ENCODE results near the gene PDZD2.

PDZD2 gene

DNA sequence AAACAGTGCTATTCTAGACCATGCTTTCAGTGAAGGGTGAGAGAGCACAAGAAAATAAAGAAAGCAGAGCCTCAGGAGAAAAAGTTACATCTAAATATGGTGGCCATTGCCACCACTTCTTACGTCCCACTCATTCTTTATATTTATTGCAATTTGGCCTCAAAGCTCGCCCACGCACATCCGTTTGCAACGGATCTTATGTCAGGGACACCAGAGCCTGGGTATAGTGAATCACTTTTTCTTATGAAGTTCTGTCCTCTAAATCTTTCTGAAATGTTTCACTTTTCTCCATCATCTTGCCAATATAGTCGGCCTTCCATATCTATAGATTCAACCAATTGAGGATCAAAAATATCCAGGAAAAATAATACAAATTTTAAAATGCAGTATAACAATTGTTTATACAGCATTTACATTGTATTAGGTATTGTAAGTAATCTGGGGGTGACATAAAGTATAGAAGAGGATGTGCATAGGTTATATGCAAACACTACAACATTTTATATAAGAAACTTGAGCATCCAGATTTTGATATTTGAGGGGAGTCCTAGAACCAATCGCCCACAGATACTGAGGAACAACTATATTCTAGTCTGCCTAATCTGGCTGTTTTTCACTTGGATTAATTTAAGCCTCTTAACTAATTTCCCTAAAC, 500.0 kb downstream of the PDZD2 start:
- peaks cover 59% of the 10 kb centered on the region for H4K20me1 ChIP-seq
- no peak overlapping the region for H3K27ac ChIP-seq
- H3K36me3 ChIP-seq, result peaks cover 77% of the 10 kb centered on the region
- H3K4me2 ChIP-seq, result no peak overlapping the region
- H3K4me1 ChIP-seq, result no peaks in the 10 kb centered on the region
- 0 out of 2 replicates have a peak, but pooled peaks cover under 1% of the 10 kb centered on the region for H3K9me3 ChIP-seq
- H3K4me3 ChIP-seq, result no peak overlapping the region
- no peak for TF ChIP-seq Cebpa-rat (IDR thresholded peaks at IDR 0.05)
- no peaks in the 10 kb centered on the region for H3K27me3 ChIP-seq
- no peak overlapping the region for H3K9ac ChIP-seq

DNA sequence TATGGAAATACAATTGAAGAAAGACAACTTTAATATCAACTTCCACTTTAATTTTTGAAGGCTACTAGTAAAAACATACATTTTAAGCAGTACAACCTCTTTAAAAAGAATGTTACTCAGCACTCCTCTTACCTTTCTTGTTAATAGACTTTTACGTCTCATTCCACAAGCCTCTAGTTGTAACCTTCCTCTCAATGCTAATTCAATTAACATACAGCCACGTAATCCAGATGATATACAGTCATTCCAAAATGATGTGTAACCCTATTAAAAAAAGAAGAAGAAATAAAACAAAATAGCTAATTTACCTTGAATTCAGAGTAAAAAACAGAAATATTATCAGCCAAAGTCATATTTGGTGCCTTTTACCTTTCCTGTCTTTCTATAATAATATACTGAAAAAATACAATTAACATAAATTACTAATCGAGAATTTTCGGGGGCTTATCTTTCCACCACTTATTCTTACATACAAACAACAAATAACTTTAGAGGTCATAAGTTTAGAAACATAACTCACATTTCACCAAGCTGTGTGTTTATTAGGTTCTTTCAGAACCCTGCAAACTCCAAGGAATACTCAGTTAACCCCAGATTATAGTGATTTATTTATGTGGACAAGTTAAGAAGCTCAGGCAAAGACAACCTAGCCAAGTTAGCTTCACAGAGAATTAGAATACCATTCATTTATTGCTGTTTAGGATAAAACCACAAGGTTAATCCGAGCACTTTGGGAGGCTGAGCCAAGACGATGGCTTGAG, 504.9 kb downstream of the PDZD2 start:
- H3K9ac ChIP-seq, result no peak overlapping the region
- H3K4me1 ChIP-seq, result no peaks in the 10 kb centered on the region
- H4K20me1 ChIP-seq, result peaks cover 81% of the 10 kb centered on the region
- no peak overlapping the region for H3K4me3 ChIP-seq
- H3K27me3 ChIP-seq, result no peaks in the 10 kb centered on the region
- H3K4me2 ChIP-seq, result no peak overlapping the region
- H3K36me3 ChIP-seq, result peaks cover 72% of the 10 kb centered on the region
- H3K27ac ChIP-seq, result no peak overlapping the region
- no peak for TF ChIP-seq Cebpa-rat (IDR thresholded peaks at IDR 0.05)
- H3K9me3 ChIP-seq, result peaks cover 31% of the 10 kb centered on the region

DNA sequence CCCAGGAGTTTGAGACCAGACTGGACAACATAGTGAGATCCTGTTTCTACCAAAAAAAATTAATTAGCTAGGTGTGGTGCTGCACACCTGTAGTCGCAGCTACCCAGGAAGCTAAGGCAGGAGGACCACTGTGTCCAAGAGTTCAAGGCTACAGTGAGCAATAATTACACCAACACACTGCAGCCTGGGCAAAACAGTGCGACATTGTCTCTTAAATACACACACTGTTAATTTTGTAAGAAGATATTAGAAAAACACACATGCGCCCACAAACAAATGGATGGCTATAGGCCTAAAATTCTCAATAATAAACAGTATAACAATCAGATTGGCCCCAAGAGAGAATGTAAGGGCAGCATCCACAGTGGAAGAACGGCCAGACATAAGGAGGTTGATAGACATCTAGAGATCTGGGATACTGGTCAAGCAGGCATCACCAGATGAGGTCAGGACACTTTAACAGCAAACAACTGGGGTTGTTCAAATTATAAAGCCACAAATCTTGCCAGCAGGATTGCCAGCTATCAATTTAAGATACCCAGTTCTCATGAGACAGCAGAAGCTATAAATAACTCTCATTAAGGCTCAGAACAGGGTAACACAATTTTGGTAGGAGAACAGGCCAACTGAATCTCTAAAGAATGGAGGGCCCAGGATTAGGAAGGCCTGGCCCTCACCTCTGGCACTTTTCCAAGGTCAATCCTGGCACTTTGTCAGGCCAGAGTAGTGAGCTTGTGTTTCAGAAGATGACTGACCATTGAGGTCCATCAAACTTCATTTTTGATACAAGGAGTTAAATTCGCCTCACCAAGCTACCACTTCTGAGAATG, 505.7 kb downstream of the PDZD2 start:
- no peak overlapping the region for H3K27ac ChIP-seq
- no peak overlapping the region for H3K4me3 ChIP-seq
- H3K9ac ChIP-seq, result no peak overlapping the region
- H4K20me1 ChIP-seq, result peaks cover 81% of the 10 kb centered on the region
- H3K4me2 ChIP-seq, result no peak overlapping the region
- peaks cover 70% of the 10 kb centered on the region for H3K36me3 ChIP-seq
- no peaks in the 10 kb centered on the region for H3K27me3 ChIP-seq
- H3K9me3 ChIP-seq, result peaks cover 35% of the 10 kb centered on the region
- no peak for TF ChIP-seq Cebpa-rat (IDR thresholded peaks at IDR 0.05)
- H3K4me1 ChIP-seq, result no peaks in the 10 kb centered on the region

DNA sequence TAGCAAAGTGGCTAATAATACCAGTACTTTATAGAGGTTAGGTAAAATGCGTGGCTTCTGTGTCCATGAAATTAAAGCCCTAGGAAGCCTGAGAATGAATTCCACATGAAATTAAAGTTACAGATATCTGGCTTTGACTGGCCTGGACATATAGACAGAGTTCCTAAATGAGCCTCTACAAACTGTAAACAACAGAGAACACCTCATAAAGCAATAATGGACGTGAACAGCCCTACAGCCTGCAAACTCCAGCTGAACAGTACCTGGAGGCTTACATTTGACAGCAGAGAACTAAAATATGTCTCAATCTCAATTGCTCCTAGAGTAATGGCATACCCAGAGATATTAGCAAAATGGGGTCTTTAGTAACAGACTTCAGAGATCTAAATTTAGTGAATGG, 506.4 kb downstream of the PDZD2 start:
- Histone ChIP-seq H3K9me3 (peaks cover 35% of the 10 kb centered on the region), H3K4me2 (no peak overlapping the region), H3K4me3 (no peak overlapping the region), H3K9ac (no peak overlapping the region), H4K20me1 (peaks cover 81% of the 10 kb centered on the region), H3K27me3 (no peaks in the 10 kb centered on the region), H3K27ac (no peak overlapping the region), H3K36me3 (peaks cover 68% of the 10 kb centered on the region), H3K4me1 (no peaks in the 10 kb centered on the region)
- no peak for TF ChIP-seq Cebpa-rat (IDR thresholded peaks at IDR 0.05)

DNA sequence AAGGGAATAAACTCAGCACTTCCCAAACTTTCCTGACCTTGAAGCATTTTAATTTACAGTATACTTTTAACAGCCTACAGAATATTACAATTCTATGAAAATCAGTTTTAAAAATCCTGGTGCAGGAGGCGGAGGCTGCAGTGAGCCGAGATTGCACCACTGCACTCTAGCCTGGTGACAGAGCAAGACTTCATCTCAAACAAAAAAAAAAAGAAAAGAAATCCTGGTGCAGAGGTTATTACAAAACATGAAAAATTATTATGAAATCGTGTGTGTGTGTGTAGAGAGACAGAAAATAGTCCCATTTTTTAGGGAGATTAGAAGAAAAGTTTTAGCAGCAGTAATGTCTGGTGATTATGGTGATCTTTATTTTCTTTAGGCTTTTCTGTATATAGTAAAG, 508.3 kb downstream of the PDZD2 start:
- TF ChIP-seq Cebpa-rat (IDR thresholded peaks at IDR 0.05), result no peak
- Histone ChIP-seq H3K4me3 (no peak overlapping the region), H3K9me3 (peaks cover 35% of the 10 kb centered on the region), H3K36me3 (peaks cover 69% of the 10 kb centered on the region), H3K27ac (no peak overlapping the region), H3K27me3 (no peaks in the 10 kb centered on the region), H3K4me2 (no peak overlapping the region), H4K20me1 (peaks cover 88% of the 10 kb centered on the region), H3K9ac (no peak overlapping the region), H3K4me1 (no peaks in the 10 kb centered on the region)

DNA sequence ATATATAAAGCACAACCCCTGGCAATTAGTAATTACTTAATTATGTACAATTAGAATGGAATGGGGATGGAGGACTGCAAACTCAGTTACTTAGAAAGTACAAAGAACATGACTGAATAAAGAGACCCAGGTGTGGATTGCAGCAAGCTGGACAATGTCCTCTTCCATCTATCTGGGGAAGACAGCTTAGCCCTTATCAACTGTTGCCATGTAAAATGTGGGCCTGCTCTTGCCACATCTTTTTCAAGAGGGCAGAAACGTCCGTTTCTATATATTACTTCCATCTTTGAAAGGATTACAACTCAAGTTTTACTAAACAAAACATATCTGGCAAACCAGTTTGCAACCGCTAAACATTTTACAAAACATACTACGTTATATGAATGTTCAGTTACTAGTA, 509.0 kb downstream of the PDZD2 start:
- Histone ChIP-seq H4K20me1 (peaks cover 96% of the 10 kb centered on the region), H3K4me1 (no peaks in the 10 kb centered on the region), H3K4me2 (no peak overlapping the region), H3K4me3 (no peak overlapping the region), H3K9ac (no peak overlapping the region), H3K36me3 (peaks cover 71% of the 10 kb centered on the region), H3K27me3 (no peaks in the 10 kb centered on the region), H3K9me3 (peaks cover 41% of the 10 kb centered on the region), H3K27ac (no peak overlapping the region)
- no peak for TF ChIP-seq Cebpa-rat (IDR thresholded peaks at IDR 0.05)

DNA sequence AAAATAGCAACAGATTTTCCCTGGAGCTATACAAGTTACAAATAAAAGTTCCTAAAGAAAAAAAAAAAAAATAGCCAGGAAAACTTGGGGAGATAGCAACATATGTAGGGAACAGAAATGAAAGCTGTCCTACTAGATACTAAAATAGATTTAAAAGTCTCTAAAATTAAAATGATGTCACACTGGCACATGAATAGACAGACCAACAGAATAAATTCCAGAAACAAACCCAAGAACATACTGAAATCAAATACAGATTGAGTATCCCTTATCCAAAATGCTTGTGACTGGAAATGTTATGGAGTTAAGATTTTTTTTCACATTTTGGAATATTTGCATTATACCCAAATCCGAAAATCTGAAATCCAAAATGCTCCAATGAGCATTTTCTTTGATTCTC, 511.4 kb downstream of the PDZD2 start:
- no peak for TF ChIP-seq Cebpa-rat (IDR thresholded peaks at IDR 0.05)
- Histone ChIP-seq H3K9ac (no peak overlapping the region), H3K27me3 (no peaks in the 10 kb centered on the region), H3K4me3 (no peak overlapping the region), H3K4me1 (no peaks in the 10 kb centered on the region), H3K27ac (no peak overlapping the region), H4K20me1 (peaks cover 100% of the 10 kb centered on the region), H3K9me3 (peaks cover 30% of the 10 kb centered on the region), H3K4me2 (no peak overlapping the region), H3K36me3 (peaks cover 62% of the 10 kb centered on the region)

DNA sequence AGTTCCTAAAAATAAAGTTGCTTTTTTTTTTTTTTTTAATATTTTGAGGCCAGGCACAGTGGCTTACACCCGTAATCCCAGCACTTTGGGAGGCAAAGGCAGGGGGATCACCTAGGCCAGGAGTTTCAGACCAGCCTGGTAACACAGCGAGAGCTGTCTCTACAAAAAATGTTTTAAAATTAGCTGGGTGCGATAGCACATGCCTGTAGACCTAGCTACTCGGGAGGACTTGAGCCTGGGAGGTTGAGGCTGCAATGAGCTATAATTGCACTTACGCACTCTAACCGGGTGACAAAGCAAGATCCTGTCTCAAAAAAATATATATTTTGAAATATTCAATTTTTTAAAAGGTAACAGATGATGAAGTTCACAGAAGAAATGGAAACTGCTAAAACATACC, 512.3 kb downstream of the PDZD2 start:
- H4K20me1 ChIP-seq, result peaks cover 100% of the 10 kb centered on the region

DNA sequence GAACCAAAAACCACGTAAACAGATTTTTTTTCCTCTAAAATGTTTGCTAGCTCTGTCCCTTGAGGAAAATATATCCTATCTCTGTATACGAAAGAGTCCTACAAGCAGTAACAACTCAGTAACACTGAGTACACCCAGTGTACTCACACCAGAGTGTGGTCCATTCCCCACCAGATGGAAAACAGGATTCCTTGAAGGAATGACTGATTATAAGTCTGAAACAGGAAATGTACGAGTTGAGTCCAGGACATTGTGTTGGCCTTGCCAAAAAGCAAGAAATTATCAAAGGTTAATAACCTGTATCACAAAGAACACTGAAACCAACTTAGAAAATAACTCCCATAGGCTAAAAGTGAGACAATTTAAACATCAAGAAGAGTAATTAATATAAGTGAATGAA, 514.8 kb downstream of the PDZD2 start:
- Histone ChIP-seq H3K36me3 (peaks cover 70% of the 10 kb centered on the region), H3K4me2 (no peak overlapping the region), H3K4me1 (no peaks in the 10 kb centered on the region), H3K4me3 (no peak overlapping the region), H3K9me3 (peaks cover 14% of the 10 kb centered on the region), H3K27ac (no peak overlapping the region), H3K27me3 (no peaks in the 10 kb centered on the region), H4K20me1 (peaks cover 100% of the 10 kb centered on the region), H3K9ac (no peak overlapping the region)
- TF ChIP-seq Cebpa-rat (IDR thresholded peaks at IDR 0.05), result no peak

More for the DNA sequence above, 512.3 kb downstream of the PDZD2 start:
- Histone ChIP-seq H3K4me3 (no peak overlapping the region), H3K36me3 (peaks cover 60% of the 10 kb centered on the region), H3K4me2 (no peak overlapping the region), H3K27ac (no peak overlapping the region), H3K27me3 (no peaks in the 10 kb centered on the region), H3K9ac (no peak overlapping the region), H3K9me3 (peaks cover 22% of the 10 kb centered on the region), H3K4me1 (no peaks in the 10 kb centered on the region)
- no peak for TF ChIP-seq Cebpa-rat (IDR thresholded peaks at IDR 0.05)

DNA sequence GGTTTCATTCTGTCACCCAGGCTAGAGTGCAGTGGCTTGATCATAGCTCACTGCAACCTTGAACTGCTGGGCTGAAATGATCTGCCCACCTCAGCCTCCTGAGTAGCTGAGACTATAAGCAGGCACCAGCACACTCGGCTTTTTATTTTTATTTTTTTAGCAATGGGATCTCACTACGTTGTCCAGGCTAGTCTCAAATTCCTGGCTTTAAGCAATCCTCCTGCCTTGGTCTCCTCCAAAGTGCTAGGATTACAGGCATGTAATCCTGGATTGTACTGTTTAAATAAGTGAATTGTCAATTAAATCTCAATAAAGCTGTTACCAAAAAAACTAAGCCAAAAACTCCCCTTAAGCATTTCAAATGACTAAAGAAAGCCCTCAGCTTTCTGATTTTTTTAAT, 516.3 kb downstream of the PDZD2 start:
- Histone ChIP-seq H3K4me3 (no peak overlapping the region), H3K9ac (no peak overlapping the region), H3K4me1 (no peaks in the 10 kb centered on the region), H4K20me1 (peaks cover 100% of the 10 kb centered on the region), H3K27ac (no peak overlapping the region), H3K4me2 (no peak overlapping the region), H3K9me3 (peaks cover 9% of the 10 kb centered on the region), H3K36me3 (peaks cover 65% of the 10 kb centered on the region), H3K27me3 (no peaks in the 10 kb centered on the region)
- no peak for TF ChIP-seq Cebpa-rat (IDR thresholded peaks at IDR 0.05)
